GM10266 (cell line): Measurements from ENCODE around the gene KLK8.

ENCODE experiments used
- DNase-seq: peaks from one replicate; pipeline ENCODE4 v3.0.0; 2012; ENCODE audit errors: extremely low spot score
- CTCF ChIP-seq: IDR thresholded peaks from 2 replicates; pipeline ENCODE4 v1.5.1; 2012; ENCODE audit warnings: mild to moderate bottlenecking, low read depth; ENCODE audit not compliant: control insufficient read depth, insufficient read depth; ENCODE audit errors: missing control alignments

Gene KLK8

GRCh38 chr19:50982186-50982585 is 19.2 kb downstream of the KLK8 start:
- TF ChIP-seq CTCF, result no peak
- no peak for DNase-seq

GRCh38 chr19:50981587-50982146 is 19.7 kb downstream of the KLK8 start:
- no peak for TF ChIP-seq CTCF
- DNase-seq, result no peak

DNA sequence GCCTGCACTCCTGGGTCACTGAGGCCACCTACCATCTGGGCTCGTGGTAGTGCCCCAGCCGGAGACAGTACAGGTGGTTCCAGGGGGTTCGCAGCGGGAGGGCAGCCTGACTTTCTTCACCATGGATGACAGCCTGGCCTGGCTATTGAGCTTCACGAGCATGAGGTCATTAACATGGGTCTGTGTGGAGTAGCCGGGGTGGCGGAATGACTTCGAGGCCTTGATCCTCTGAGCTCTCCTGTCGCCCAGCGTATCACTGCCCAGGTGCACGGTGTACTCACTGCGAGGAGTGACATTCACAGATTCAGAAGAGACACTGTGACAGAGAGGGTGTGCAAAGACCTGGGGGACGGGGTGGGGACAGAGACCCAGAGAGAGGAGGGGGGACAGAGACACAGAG is 21.2 kb downstream of the KLK8 start:
- no peak for DNase-seq
- no peak for TF ChIP-seq CTCF

- DNase-seq, result no peak
- no peak for TF ChIP-seq CTCF
Observed at GRCh38 chr19:50979758-50980157, 21.6 kb downstream of the KLK8 start.

- DNase-seq, result no peak
Observed at GRCh38 chr19:50978772-50979390, 22.5 kb downstream of the KLK8 start.

DNA sequence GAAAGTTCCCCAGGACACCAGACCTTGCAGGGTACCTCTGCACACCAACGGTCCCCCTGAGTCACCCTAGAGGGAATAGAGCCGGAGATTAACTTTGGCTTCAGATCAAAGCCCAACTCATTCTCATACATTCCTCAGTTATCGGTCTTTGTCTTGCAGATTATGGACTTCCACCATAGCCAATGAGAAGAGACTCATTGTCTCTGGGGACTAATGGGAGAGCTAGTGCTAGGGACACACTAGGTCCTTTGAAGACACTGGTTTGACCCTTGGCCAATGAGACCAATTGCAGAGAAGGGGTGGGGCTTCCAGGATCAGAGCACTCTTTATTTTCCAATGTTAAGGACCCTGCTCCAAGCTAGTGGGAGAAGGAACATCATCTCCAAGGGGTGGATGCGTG is 23.8 kb downstream of the KLK8 start:
- DNase-seq, result no peak
- TF ChIP-seq CTCF, result no peak

More at GRCh38 chr19:50978772-50979390, 22.5 kb downstream of the KLK8 start:
- TF ChIP-seq CTCF, result no peak

DNA sequence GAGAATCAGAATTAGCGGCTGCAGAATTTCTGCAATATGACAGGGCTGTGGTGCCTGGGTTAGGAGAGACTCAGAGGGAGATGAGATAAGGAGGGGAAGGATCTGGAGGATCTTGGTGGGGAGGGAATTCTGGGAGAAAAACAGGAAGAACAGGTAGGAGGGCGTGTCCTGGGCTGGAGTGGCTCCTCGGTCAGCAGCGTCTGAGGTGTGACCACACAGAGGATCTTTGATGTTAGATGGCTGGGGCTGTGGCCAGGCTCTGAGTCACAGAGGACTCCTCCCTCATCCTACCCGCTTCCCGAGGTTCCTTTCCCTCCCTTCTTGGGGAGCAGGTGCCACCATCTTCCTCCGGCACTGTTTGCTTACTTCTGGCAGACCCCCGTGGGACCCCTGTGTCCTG is 25.6 kb downstream of the KLK8 start:
- no peak for TF ChIP-seq CTCF
- no peak for DNase-seq
